Neural cell (in vitro differentiated cells): ENCODE results near the gene IRF2BP1. TPM values are rescaled to one million over a fixed set of nuclear protein-coding genes. Genes with fewer than 3 reads are reported as not detected.

Source experiments
- H2AFZ ChIP-seq: fragments of 200-600, 300-800 bp; sonication (generic), shearing (Covaris generic); 2 replicates; pipeline ENCODE4 v1.6.0; 2014; ENCODE audit warnings: low read depth, mild to moderate bottlenecking, antibody characterized with exemption, low read length, moderate library complexity
- H3F3A ChIP-seq: fragments of 200-600 bp; shearing (Covaris generic); 2 replicates; pipeline ENCODE4 v1.6.1; 2016; ENCODE audit warnings: mild to moderate bottlenecking, moderate library complexity, mixed read lengths, antibody characterized with exemption, low read length; ENCODE audit not compliant: insufficient read depth, poor library complexity, severe bottlenecking
- H3K27ac ChIP-seq: fragments of 200-600, 300-800 bp; sonication (generic), shearing (Covaris generic); 2 replicates; pipeline ENCODE4 v1.5.1; 2014; ENCODE audit warnings: mild to moderate bottlenecking, low read length, moderate library complexity
- H3K27me3 ChIP-seq: fragments of 300-800, 200-600 bp; sonication (generic), shearing (Covaris generic); 2 replicates; pipeline ENCODE4 v1.6.0; 2014; ENCODE audit warnings: mild to moderate bottlenecking, low read depth, low read length, moderate library complexity; ENCODE audit not compliant: insufficient read depth
- H3K36me3 ChIP-seq: fragments of 300-800, 200-600 bp; sonication (generic), shearing (Covaris generic); 2 replicates; pipeline ENCODE4 v1.5.1; 2014; ENCODE audit warnings: mild to moderate bottlenecking, antibody characterized with exemption, low read length, moderate library complexity; ENCODE audit not compliant: insufficient read depth
- H3K4me2 ChIP-seq: fragments of 300-800, 200-600 bp; sonication (generic), shearing (Covaris generic); 2 replicates; pipeline ENCODE4 v1.6.0; 2014; ENCODE audit warnings: mild to moderate bottlenecking, low read length
- H3K4me3 ChIP-seq: fragments of 300-800, 200-600 bp; sonication (generic), shearing (Covaris generic); 2 replicates; pipeline ENCODE4 v1.5.1; 2014; ENCODE audit warnings: mild to moderate bottlenecking, low read length, moderate library complexity
- H3K79me2 ChIP-seq: fragments of 200-600 bp; shearing (Covaris generic); replicated peaks from 2 replicates; pipeline ENCODE4 v1.6.0; 2014; ENCODE audit warnings: mild to moderate bottlenecking, low read length, moderate library complexity; ENCODE audit not compliant: insufficient read depth
- H3K9ac ChIP-seq: fragments of 300-800, 200-600 bp; sonication (generic), shearing (Covaris generic); 2 replicates; pipeline ENCODE4 v1.6.1; 2016; ENCODE audit warnings: mild to moderate bottlenecking, low read length, mixed read lengths
- H3K9me2 ChIP-seq: fragments of 200-600 bp; shearing (Covaris generic); 2 replicates; pipeline ENCODE4 v1.6.1; 2016; ENCODE audit warnings: mild to moderate bottlenecking, low read length, mixed read lengths; ENCODE audit not compliant: insufficient read depth
- H3K9me3 ChIP-seq: fragments of 200-600, 300-800 bp; sonication (generic), shearing (Covaris generic); 2 replicates; pipeline ENCODE4 v1.6.1; 2016; ENCODE audit warnings: mild to moderate bottlenecking, mixed run types, low read length, moderate library complexity, mixed read lengths
- H4K20me1 ChIP-seq: fragments of 200-600 bp; shearing (Covaris generic); 2 replicates; pipeline ENCODE4 v1.6.1; 2016; ENCODE audit warnings: mild to moderate bottlenecking, mixed run types; ENCODE audit not compliant: insufficient read depth
- EP300 ChIP-seq: fragments of 450-650 bp; conservative IDR thresholded peaks from 2 replicates; pipeline ENCODE4 v1.6.1; 2014; ENCODE audit warnings: antibody characterized with exemption, mild to moderate bottlenecking, moderate library complexity; ENCODE audit not compliant: poor library complexity, severe bottlenecking
- EZH2 ChIP-seq: fragments of 200-600, 300-800 bp; shearing (Covaris generic), sonication (generic); IDR thresholded peaks from 2 replicates; pipeline ENCODE4 v1.6.1; 2014; ENCODE audit warnings: antibody characterized with exemption, low read length, borderline replicate concordance, mild to moderate bottlenecking; ENCODE audit not compliant: insufficient read depth, poor library complexity, severe bottlenecking
- MXI1 ChIP-seq: fragments of 450-650 bp; conservative IDR thresholded peaks from 2 replicates; pipeline ENCODE4 v1.6.1; 2014; ENCODE audit warnings: antibody characterized with exemption, mild to moderate bottlenecking; ENCODE audit not compliant: poor library complexity, severe bottlenecking
- POLR2AphosphoS5 ChIP-seq: IDR thresholded peaks from 2 replicates; pipeline ENCODE4 v1.6.1; 2012
- RAD21 ChIP-seq: fragments of 450-650 bp; conservative IDR thresholded peaks from 2 replicates; pipeline ENCODE4 v1.6.1; 2014; ENCODE audit warnings: antibody characterized with exemption, mild to moderate bottlenecking, moderate library complexity
- SMC3 ChIP-seq: fragments of 450-650 bp; conservative IDR thresholded peaks from 2 replicates; pipeline ENCODE4 v1.6.1; 2014; ENCODE audit warnings: antibody characterized with exemption, mild to moderate bottlenecking, moderate library complexity; ENCODE audit not compliant: poor library complexity
- TAF1 ChIP-seq: IDR thresholded peaks from 2 replicates; pipeline ENCODE4 v1.6.1; 2012; ENCODE audit warnings: low read depth
- polyA plus RNA-seq: library from polyadenylated mRNA; depleted of rRNA; stranded (reverse); fragments of >200 nt; gene quantifications from 2 replicates; pipeline ENCODE4 v1.2.3, GENCODE V29; 2014
- TF ChIP-seq, protein P1 (sequence below): fragments of 450-650 bp; IDR thresholded peaks from 2 replicates; pipeline ENCODE4 v1.5.1; 2014; ENCODE audit warnings: antibody characterized with exemption, mild to moderate bottlenecking, moderate library complexity; ENCODE audit not compliant: poor library complexity, severe bottlenecking
- TF ChIP-seq, protein P2 (sequence below): IDR thresholded peaks from 2 replicates; pipeline ENCODE4 v1.6.1; 2012; ENCODE audit warnings: borderline replicate concordance

IRF2BP1 gene
- polyA plus RNA-seq, 1 donor from 2014 or later, result 26.9 TPM

DNA sequence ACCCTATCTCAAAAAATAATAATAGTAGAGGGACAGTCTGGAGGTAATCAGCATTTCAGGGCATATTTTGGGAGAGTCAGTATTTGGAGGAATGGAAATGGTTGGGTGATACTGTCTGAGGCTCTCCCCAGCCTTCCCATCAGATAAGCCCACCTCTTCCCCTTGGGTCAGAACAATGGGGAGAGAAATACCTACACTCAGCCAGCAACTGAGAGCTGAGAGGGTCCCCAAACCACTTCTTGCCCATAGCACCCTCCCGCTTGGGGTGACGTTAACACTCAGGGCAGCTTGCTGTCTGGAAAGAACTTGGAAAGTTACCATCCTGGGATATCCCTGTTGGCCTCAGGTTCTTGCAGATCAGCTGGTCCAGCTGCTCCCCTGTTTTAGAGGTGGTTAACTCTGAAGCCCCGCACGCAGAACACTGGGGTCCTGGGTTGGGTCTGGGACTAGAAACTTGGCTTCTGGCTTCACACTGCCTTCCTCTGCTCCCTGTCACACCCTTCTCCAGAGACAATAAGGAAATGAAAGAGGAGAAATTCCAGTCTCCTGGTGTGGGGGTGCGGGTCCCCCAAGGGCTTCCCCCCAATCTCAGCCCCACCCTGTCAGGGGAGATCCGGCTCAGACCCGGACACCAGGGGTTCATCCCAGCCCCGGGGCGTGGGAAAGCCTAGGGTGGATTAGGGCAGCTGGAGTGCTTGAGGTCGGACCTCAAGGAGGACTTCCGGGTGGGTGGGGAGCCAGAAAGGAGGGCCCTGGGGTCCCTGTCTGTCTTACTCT is 19.4 kb downstream of the IRF2BP1 start:
- Histone ChIP-seq H3K27ac (no peak overlapping the region), H3K9me3 (no peaks in the 10 kb centered on the region), H3K4me2 (no peak overlapping the region), H2AFZ (no peak overlapping the region), H3K9me2 (no peaks in the 10 kb centered on the region), H3K79me2 (no peaks in the 10 kb centered on the region), H4K20me1 (no peaks in the 10 kb centered on the region), H3K36me3 (no peaks in the 10 kb centered on the region), H3K4me3 (no peak overlapping the region), H3K27me3 (peaks cover 35% of the 10 kb centered on the region), H3F3A (no peaks in the 10 kb centered on the region), H3K9ac (no peak overlapping the region)
- no peak for TF ChIP-seq EZH2
- no peak for TF ChIP-seq EP300
- no peak for TF ChIP-seq MXI1
- TF ChIP-seq POLR2AphosphoS5, result no peak
- TF ChIP-seq SMC3, result no peak
- TF ChIP-seq, protein P1, sequence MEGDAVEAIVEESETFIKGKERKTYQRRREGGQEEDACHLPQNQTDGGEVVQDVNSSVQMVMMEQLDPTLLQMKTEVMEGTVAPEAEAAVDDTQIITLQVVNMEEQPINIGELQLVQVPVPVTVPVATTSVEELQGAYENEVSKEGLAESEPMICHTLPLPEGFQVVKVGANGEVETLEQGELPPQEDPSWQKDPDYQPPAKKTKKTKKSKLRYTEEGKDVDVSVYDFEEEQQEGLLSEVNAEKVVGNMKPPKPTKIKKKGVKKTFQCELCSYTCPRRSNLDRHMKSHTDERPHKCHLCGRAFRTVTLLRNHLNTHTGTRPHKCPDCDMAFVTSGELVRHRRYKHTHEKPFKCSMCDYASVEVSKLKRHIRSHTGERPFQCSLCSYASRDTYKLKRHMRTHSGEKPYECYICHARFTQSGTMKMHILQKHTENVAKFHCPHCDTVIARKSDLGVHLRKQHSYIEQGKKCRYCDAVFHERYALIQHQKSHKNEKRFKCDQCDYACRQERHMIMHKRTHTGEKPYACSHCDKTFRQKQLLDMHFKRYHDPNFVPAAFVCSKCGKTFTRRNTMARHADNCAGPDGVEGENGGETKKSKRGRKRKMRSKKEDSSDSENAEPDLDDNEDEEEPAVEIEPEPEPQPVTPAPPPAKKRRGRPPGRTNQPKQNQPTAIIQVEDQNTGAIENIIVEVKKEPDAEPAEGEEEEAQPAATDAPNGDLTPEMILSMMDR, result no peak
- no peak for TF ChIP-seq TAF1
- TF ChIP-seq, protein P2, sequence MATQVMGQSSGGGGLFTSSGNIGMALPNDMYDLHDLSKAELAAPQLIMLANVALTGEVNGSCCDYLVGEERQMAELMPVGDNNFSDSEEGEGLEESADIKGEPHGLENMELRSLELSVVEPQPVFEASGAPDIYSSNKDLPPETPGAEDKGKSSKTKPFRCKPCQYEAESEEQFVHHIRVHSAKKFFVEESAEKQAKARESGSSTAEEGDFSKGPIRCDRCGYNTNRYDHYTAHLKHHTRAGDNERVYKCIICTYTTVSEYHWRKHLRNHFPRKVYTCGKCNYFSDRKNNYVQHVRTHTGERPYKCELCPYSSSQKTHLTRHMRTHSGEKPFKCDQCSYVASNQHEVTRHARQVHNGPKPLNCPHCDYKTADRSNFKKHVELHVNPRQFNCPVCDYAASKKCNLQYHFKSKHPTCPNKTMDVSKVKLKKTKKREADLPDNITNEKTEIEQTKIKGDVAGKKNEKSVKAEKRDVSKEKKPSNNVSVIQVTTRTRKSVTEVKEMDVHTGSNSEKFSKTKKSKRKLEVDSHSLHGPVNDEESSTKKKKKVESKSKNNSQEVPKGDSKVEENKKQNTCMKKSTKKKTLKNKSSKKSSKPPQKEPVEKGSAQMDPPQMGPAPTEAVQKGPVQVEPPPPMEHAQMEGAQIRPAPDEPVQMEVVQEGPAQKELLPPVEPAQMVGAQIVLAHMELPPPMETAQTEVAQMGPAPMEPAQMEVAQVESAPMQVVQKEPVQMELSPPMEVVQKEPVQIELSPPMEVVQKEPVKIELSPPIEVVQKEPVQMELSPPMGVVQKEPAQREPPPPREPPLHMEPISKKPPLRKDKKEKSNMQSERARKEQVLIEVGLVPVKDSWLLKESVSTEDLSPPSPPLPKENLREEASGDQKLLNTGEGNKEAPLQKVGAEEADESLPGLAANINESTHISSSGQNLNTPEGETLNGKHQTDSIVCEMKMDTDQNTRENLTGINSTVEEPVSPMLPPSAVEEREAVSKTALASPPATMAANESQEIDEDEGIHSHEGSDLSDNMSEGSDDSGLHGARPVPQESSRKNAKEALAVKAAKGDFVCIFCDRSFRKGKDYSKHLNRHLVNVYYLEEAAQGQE, result no peak
- no peak for TF ChIP-seq RAD21

DNA sequence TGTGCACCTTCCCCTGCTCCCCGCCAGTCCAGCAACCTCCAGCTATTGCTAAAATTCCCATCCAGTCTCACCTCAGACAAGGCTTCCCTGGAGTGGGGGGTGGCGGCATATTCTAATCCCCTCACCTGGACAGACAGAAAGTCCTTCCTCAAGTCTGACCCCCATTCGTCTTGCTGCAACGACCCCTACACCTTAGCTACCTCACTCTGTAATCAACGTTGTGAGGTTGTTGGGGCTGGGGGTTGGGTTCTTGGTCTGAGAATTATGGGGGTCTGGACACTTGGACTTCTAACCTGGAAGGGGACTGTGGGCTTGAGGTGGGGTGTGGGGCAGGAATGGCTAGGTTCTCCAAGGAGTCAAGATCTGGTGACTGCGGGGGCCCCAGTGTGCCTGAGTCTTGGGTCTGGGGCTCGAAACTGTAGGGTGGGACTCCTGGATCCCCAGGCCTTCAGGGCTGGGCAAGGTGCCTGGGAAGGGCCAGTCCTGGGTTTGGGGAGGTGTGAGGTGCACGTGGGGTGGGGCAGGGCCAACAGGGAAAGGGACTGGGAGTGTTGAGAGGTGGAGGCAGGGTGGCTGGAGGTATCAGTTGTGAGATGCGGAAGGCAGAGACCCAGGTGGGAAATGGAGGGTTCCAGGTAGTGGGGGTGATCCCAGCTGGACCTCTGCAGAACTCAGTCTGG is 20.5 kb downstream of the IRF2BP1 start:
- H4K20me1 ChIP-seq, result no peaks in the 10 kb centered on the region
- H3K36me3 ChIP-seq, result no peaks in the 10 kb centered on the region
- no peak overlapping the region for H3K27ac ChIP-seq
- H3F3A ChIP-seq, result no peaks in the 10 kb centered on the region
- no peak overlapping the region for H3K4me3 ChIP-seq
- H3K4me2 ChIP-seq, result no peak overlapping the region
- H3K27me3 ChIP-seq, result peaks cover 35% of the 10 kb centered on the region
- TF ChIP-seq SMC3 (no peak), POLR2AphosphoS5 (no peak), TAF1 (no peak), MXI1 (no peak), RAD21 (no peak), EP300 (no peak), EZH2 (no peak)
- TF ChIP-seq, protein P2, result no peak
- TF ChIP-seq, protein P1, result no peak
- no peaks in the 10 kb centered on the region for H3K9me3 ChIP-seq
- no peak overlapping the region for H3K9ac ChIP-seq
- no peak overlapping the region for H2AFZ ChIP-seq
- H3K9me2 ChIP-seq, result no peaks in the 10 kb centered on the region
- peaks cover 4% of the 10 kb centered on the region for H3K79me2 ChIP-seq
